Bladder microvascular endothelial cell (primary cell): ENCODE measurements around the gene TSPAN10. TPM values are rescaled to one million over a fixed set of nuclear protein-coding genes. Genes with fewer than 3 reads are reported as not detected.

Experiments used
- total RNA-seq: library from RNA; depleted of rRNA; stranded (reverse); fragments of >200 nt; gene quantifications from 2 replicates; pipeline ENCODE4 v1.2.3, GENCODE V29; 2014

The TSPAN10 gene
- total RNA-seq = 0.16 and 1.3 TPM in 2 replicates

DNA sequence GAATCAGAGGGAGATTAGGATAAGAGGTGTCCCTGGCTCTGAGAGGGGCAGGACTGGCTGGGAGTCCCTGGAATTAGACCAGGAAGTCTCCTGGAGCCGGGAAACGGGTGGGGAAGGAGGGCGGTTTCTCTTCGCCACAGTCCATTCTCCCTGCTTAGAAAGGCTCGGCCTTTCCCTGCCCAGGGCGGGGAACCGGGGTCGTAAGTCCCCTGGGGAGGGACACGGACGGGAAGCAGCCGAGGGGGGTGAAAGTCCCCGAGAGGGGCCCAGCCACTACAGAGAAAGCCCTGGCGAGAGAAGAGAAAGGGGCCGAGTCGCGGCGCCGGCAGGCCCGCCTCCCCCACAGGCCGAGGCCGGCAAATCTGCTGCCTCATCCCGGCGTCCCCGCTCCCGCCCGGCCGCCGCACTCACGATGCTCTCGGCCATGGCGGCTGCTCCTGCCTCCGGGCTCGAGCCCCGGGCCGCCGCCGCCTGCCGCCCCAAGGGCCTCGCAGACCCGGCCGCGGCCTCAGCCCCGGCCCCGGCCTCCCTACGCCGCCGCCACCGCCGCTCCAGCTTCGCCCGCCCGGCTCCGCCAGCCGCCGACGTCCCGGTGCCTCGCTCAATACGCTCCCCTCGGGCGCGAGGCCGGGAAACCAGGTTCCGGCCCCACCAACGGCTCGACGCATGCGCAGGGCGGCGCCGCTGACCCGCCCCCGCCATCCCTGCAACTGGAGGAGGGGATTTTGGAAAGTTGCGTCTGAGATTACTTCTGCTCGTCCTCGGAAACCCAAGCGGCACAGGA is at the start of gene TSPAN10, which contains the start of gene NPLOC4:
TSPAN10 (plus strand) TSS at position 692 of the 784 bp plus-strand sequence. CDS start 5,217 bp downstream, outside the sequence.
NPLOC4 (minus strand) TSS at position 608 of the 784 bp plus-strand sequence; CDS start at position 426, 182 bp downstream.

DNA sequence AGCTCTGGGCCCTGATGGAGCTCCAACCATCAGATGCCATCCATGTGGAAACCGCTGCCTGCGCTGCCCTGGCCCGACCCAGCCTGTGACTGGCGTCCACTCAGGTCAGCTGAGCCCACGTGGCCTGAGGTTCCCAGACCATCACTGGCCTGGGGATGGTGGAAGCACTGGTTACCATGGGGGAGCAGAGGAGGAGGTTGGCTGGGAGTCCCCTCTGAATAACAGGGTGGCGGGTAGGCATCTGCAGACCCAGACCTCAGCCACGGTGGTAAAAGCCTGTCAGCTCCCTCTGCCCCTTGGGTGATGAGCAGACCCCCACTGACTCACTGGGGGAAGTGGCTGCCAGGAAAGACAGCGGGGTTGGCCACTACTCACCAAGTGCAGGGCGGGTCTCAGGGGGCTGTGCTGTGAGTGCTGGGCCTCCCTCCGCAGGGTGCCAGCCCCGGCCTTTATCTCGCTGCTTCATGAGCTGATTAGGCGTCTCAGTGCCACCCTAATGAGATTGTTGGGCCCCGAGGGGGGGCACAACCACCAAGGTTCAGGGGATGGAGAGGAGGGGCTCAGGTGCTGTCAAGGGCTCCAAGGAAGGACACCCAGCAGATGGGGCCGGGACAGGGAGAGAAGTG is 19.2 kb downstream of the TSPAN10 start, which contains the start of gene PDE6G:
PDE6G (minus strand) TSS at position 425 of the 626 bp plus-strand sequence. CDS start 3,237 bp downstream, outside the sequence.

DNA sequence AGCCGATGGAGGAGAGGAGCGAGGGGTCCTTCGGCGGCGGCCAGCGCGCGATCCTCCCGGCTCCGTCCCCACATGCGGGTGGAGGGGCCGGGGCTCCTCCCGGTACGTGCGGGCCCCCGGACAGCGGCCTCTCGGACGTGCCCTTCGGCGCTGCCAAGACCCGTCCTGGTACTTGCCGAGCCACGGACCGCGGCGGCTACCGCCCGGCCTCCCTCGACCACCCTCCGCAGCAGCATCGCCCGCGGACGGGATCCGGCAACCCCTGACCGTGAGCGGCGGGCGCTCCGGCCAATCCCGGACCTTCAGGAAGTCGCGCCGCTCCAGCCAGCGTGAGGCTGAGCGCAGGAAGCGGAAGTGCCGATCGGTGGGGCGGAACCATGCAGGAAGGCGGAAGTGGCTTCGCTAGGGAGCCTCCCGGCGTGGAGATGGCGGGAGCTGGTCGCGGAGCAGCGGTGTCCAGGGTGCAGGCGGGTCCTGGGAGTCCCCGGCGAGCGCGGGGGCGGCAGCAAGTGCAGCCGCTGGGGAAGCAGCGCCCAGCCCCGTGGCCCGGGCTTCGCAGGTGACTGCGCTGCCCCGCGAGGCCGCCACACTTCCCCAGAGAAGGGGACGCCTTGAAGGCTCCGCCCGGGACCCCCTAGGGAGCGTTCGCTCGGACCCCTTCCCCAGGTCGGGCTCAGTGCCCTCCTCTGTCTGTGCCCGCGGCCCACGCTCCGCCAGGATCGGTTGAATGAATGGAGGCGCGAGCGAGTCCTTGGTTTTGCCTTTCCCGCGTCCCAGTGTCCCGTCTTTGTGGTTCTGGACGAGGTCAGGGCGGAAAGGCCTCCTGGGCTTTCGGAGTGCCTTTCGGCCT is 29.6 kb downstream of the TSPAN10 start, which contains the start of the genes CCDC137 and OXLD1:
CCDC137 (plus strand) TSS at position 396 of the 850 bp plus-strand sequence; CDS start at position 426, 30 bp downstream.
OXLD1 (minus strand) TSS at position 264 of the 850 bp plus-strand sequence; CDS start at position 236, 28 bp downstream.

DNA sequence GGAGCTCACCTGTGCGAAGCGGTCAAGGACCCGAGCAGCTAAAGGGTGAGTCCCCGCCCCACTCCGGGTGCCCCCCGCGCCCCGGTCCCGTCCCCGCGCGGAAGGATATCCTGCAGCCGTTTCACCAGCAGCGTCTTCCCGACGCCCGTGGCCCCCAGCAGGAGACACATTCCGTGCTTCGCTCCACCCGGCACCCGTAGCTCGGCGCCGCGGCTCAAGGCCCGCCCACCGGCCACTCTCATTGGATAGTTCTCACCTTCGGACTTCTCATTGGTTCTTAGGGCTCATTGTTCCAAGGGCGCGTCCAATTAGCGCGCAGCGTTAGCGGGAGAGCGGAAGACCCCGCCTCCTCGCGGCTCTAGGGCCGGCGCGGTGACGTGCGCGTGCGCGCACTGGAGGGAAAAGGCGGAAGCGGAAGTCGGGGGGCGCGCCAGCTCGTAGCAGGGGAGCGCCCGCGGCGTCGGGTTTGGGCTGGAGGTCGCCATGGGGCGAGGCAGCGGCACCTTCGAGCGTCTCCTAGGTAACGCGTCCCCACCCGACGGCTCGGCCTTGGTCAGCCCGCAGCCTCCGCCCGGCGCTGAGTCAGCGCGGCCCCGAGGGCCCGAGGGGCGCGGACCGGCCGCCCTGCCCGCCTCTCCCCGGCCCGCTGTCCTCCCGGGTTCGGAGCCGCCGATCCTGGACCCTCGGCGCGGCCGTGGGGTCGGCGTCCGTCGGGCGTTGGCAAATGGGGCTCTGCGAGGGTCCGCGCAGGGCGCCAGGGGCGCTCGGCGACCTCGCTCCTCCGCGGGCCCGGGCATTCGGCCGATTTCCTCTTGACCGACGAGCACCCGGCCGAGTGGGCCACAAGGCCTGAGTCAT is 46.8 kb downstream of the TSPAN10 start, which contains the start of the genes ARL16 and HGS:
ARL16 (minus strand) TSS at position 214 of the 858 bp plus-strand sequence; CDS start at position 170, 44 bp downstream.
HGS (plus strand) TSS at position 428 of the 858 bp plus-strand sequence; CDS start at position 484, 56 bp downstream.

Other genes starting within 250 kb of the TSPAN10 start
- 4.7 and 16.0 TPM in 2 replicates for gene BAHCC1, start 241.7 kb upstream of the TSPAN10 start, total RNA-seq
- gene ACTG1, start 124.4 kb upstream of the TSPAN10 start, total RNA-seq = 7,047 and 9,439 TPM in 2 replicates
- gene FSCN2, start 108.8 kb upstream of the TSPAN10 start, total RNA-seq = 0.16 and 1.1 TPM in 2 replicates
- gene FAAP100, start 84.8 kb upstream of the TSPAN10 start, total RNA-seq = 12.1 and 27.3 TPM in 2 replicates
- gene NPLOC4, start 84 bp upstream of the TSPAN10 start, total RNA-seq = 63.1 and 155 TPM in 2 replicates
- 0.81 and 3.5 TPM in 2 replicates for gene PDE6G, start 19.3 kb downstream of the TSPAN10 start, total RNA-seq
- 21.6 and 32.9 TPM in 2 replicates for gene OXLD1, start 29.4 kb downstream of the TSPAN10 start, total RNA-seq
- 9.2 and 10.7 TPM in 2 replicates for gene CCDC137, start 29.5 kb downstream of the TSPAN10 start, total RNA-seq
- 17.8 and 25.3 TPM in 2 replicates for gene ARL16, start 46.6 kb downstream of the TSPAN10 start, total RNA-seq
- gene HGS, start 46.8 kb downstream of the TSPAN10 start, total RNA-seq = 51.5 and 85.7 TPM in 2 replicates
- gene MRPL12, start 66.2 kb downstream of the TSPAN10 start, total RNA-seq = 7.6 and 8.7 TPM in 2 replicates
- gene SLC25A10, start 75.1 kb downstream of the TSPAN10 start, total RNA-seq = 13.9 and 14.2 TPM in 2 replicates
- gene GCGR, start 167.0 kb downstream of the TSPAN10 start, total RNA-seq = not detected in 2 replicates
- 120 and 122 TPM in 2 replicates for gene MCRIP1, start 196.1 kb downstream of the TSPAN10 start, total RNA-seq
- not detected in 2 replicates for gene PPP1R27, start 197.9 kb downstream of the TSPAN10 start, total RNA-seq
- gene P4HB, start 223.3 kb downstream of the TSPAN10 start, total RNA-seq = 635 and 762 TPM in 2 replicates
- 105 and 173 TPM in 2 replicates for gene ARHGDIA, start 234.1 kb downstream of the TSPAN10 start, total RNA-seq